DND-41 (cell line): ENCODE results near the gene ST6GALNAC3.

ENCODE experiments used
- ATAC-seq: fragments of 200-7000 bp; cut with Tn5 transposase; 3 replicates; pipeline ENCODE4 v1.9.1; 2021; ENCODE audit warnings: low read depth; ENCODE audit not compliant: insufficient read depth
- DNase-seq: peaks from one replicate; pipeline ENCODE4 v3.0.0-alpha.2; 2020
- H2AFZ ChIP-seq: 2 replicates; pipeline ENCODE4 v1.6.0; 2012; ENCODE audit warnings: low read depth, low read length
- H3K27ac ChIP-seq: 2 replicates; pipeline ENCODE4 v1.5.1; 2012; ENCODE audit warnings: low read length, inconsistent platforms
- H3K27me3 ChIP-seq: fragments of 200-600 bp; sonication (generic); 2 replicates; pipeline ENCODE4 v1.6.0; 2012; ENCODE audit warnings: low read length, mild to moderate bottlenecking, inconsistent platforms; ENCODE audit not compliant: insufficient read depth, poor library complexity
- H3K36me3 ChIP-seq: 2 replicates; pipeline ENCODE4 v1.5.1; 2012; ENCODE audit warnings: low read length, inconsistent platforms; ENCODE audit not compliant: insufficient read depth
- H3K4me1 ChIP-seq: 2 replicates; pipeline ENCODE4 v1.5.1; 2012; ENCODE audit warnings: mild to moderate bottlenecking, low read length; ENCODE audit not compliant: insufficient read depth
- H3K4me2 ChIP-seq: 2 replicates; pipeline ENCODE4 v1.6.0; 2012; ENCODE audit warnings: mild to moderate bottlenecking, moderate library complexity, low read length, inconsistent platforms; ENCODE audit not compliant: insufficient read depth
- H3K4me3 ChIP-seq, 2 experiments: fragments of 200-600 bp in 1 of 2; shearing (Covaris generic) in 1 of 2; 2 replicates each; pipeline ENCODE4 v1.5.1; 2012 to 2016; ENCODE audit warnings: inconsistent platforms in 2 of 2, low read length in 2 of 2, mild to moderate bottlenecking in 2 of 2, low read depth in 1 of 2, moderate library complexity in 1 of 2
- H3K79me2 ChIP-seq: 2 replicates; pipeline ENCODE4 v1.6.0; 2012; ENCODE audit warnings: low read length, inconsistent platforms; ENCODE audit not compliant: insufficient read depth
- H3K9ac ChIP-seq: 2 replicates; pipeline ENCODE4 v1.6.0; 2012; ENCODE audit warnings: low read depth, mild to moderate bottlenecking, inconsistent platforms, low read length, moderate library complexity
- H3K9me3 ChIP-seq: 2 replicates; pipeline ENCODE4 v1.5.1; 2012; ENCODE audit warnings: low read length, moderate library complexity, mild to moderate bottlenecking, inconsistent platforms; ENCODE audit not compliant: insufficient read depth, severe bottlenecking
- H4K20me1 ChIP-seq: 2 replicates; pipeline ENCODE4 v1.6.0; 2012; ENCODE audit warnings: low read length; ENCODE audit not compliant: insufficient read depth
- EZH2 ChIP-seq: IDR thresholded peaks from 3 replicates; pipeline ENCODE4 v1.6.1; 2012; ENCODE audit warnings: borderline replicate concordance, low read depth, mild to moderate bottlenecking, moderate library complexity, low read length, inconsistent platforms; ENCODE audit not compliant: severe bottlenecking
- TF ChIP-seq, protein P1 (sequence below): IDR thresholded peaks from 2 replicates; pipeline ENCODE4 v1.5.1; 2012; ENCODE audit warnings: borderline replicate concordance, low read length, moderate library complexity, mild to moderate bottlenecking; ENCODE audit not compliant: poor library complexity, severe bottlenecking; ENCODE audit errors: extremely low read depth

Gene ST6GALNAC3

GRCh38 chr1:76083189-76083588 is 8.6 kb downstream of the ST6GALNAC3 start:
- Histone ChIP-seq H3K4me3 (no peak overlapping the region), H3K27me3 (no peaks in the 10 kb centered on the region), H3K4me2 (no peak overlapping the region), H3K4me1 (no peaks in the 10 kb centered on the region), H2AFZ (no peak overlapping the region), H3K36me3 (no peaks in the 10 kb centered on the region), H3K9ac (no peak overlapping the region), H4K20me1 (no peaks in the 10 kb centered on the region), H3K9me3 (no peaks in the 10 kb centered on the region), H3K27ac (no peak overlapping the region), H3K79me2 (no peaks in the 10 kb centered on the region)
- no peak for ATAC-seq
- TF ChIP-seq EZH2, result no peak
- TF ChIP-seq, protein P1, sequence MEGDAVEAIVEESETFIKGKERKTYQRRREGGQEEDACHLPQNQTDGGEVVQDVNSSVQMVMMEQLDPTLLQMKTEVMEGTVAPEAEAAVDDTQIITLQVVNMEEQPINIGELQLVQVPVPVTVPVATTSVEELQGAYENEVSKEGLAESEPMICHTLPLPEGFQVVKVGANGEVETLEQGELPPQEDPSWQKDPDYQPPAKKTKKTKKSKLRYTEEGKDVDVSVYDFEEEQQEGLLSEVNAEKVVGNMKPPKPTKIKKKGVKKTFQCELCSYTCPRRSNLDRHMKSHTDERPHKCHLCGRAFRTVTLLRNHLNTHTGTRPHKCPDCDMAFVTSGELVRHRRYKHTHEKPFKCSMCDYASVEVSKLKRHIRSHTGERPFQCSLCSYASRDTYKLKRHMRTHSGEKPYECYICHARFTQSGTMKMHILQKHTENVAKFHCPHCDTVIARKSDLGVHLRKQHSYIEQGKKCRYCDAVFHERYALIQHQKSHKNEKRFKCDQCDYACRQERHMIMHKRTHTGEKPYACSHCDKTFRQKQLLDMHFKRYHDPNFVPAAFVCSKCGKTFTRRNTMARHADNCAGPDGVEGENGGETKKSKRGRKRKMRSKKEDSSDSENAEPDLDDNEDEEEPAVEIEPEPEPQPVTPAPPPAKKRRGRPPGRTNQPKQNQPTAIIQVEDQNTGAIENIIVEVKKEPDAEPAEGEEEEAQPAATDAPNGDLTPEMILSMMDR, result no peak
- DNase-seq, result no peak

DNA sequence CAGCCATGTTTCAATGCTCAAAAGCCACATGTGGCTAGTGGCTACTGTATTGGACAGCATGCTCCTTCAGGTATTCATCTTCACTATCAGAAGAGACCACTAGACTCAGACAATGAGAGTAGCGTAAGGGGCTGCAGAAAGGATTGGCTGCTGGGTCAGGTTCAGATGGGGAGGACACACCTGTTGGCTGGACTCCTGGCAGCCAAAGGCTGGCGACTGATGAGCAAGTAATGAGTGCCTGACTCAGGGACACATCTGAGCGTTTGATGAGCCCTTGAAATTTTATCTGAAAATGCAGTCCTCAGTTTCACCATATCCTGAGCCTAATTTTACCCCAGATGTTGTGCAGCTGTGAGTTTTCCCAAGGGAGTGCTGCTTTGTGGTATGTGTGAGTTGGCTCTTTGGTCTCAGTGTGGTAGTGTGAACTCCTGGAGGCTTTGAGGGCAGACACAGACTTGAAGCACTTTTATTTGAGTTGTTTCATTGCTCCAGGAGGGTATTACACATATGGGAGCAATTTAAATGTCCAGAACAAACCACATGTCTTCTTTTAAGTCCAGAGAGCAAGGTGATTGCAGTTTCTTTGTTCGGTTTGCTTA is 9.6 kb downstream of the ST6GALNAC3 start:
- no peak overlapping the region for H2AFZ ChIP-seq
- H3K36me3 ChIP-seq, result no peaks in the 10 kb centered on the region
- no peak overlapping the region for H3K4me3 ChIP-seq
- H3K4me2 ChIP-seq, result no peak overlapping the region
- no peak; the same call in 2 of the 3 replicates for ATAC-seq
- H3K9ac ChIP-seq, result no peak overlapping the region
- no peaks in the 10 kb centered on the region for H3K79me2 ChIP-seq
- TF ChIP-seq, protein P1, result no peak
- no peak for TF ChIP-seq EZH2
- H3K27me3 ChIP-seq, result no peaks in the 10 kb centered on the region
- H3K9me3 ChIP-seq, result no peaks in the 10 kb centered on the region
- DNase-seq, result no peak
- H3K27ac ChIP-seq, result no peak overlapping the region
- H3K4me1 ChIP-seq, result no peaks in the 10 kb centered on the region
- H4K20me1 ChIP-seq, result no peaks in the 10 kb centered on the region

DNA sequence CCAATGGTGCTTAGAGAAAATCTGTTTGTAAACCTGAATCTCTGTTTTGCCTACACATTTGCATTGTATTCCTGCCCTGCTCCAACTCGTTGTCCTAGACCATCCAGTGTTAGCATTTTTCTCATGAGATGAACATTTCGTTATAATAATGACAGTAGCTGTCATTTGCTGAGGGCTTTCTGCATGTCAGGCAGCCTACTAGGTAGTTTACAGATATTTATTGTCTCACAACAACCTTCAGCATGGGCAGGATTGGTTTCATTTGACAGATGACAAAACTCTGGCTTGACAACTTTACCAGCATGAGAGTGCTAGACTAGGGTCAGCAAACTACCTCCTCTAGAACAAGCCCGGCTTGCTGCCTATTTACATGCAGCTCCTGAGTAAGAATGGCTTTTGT is 10.1 kb downstream of the ST6GALNAC3 start:
- Histone ChIP-seq H2AFZ (no peak overlapping the region), H3K4me3 (no peak overlapping the region), H4K20me1 (no peaks in the 10 kb centered on the region), H3K27ac (no peak overlapping the region), H3K9ac (no peak overlapping the region), H3K27me3 (no peaks in the 10 kb centered on the region), H3K36me3 (no peaks in the 10 kb centered on the region), H3K4me1 (no peaks in the 10 kb centered on the region), H3K9me3 (no peaks in the 10 kb centered on the region), H3K4me2 (no peak overlapping the region), H3K79me2 (no peaks in the 10 kb centered on the region)
- TF ChIP-seq EZH2, result no peak
- TF ChIP-seq, protein P1, result no peak
- ATAC-seq, result no peak
- DNase-seq, result no peak
